Right kidney (tissue), 9 donors: Measurements from ENCODE around the gene VCY.
"Not testable (repeated sequence)": the region's sequence is repeated elsewhere in the genome, so short reads cannot be mapped to it uniquely, and the experiment has no call there.

Experiments
- DNase-seq: peaks from one replicate; pipeline ENCODE4 v3.0.0-alpha.2; 2016
- long read RNA-seq, 8 donors: transcript quantifications; one replicate each; lab custom pipeline, GENCODE V29; 2026

The VCY gene
- long read RNA-seq, donor 1: 0 reads
- long read RNA-seq, donor 2: 0 reads
- long read RNA-seq, donor 3: 0 reads
- long read RNA-seq, donor 4: 0 reads
- long read RNA-seq, donor 5: 0 reads
- long read RNA-seq, donor 6: 0 reads
- long read RNA-seq, donor 7: 0 reads
- long read RNA-seq, donor 8: 0 reads

- not testable (repeated sequence) for DNase-seq
Observed at GRCh38 chrY:13986373-13986772, at the start of gene VCY. Gene VCY, minus strand, starts transcription at chrY:13986473. Its CDS starts 33 bp downstream, at chrY:13986440.

DNA sequence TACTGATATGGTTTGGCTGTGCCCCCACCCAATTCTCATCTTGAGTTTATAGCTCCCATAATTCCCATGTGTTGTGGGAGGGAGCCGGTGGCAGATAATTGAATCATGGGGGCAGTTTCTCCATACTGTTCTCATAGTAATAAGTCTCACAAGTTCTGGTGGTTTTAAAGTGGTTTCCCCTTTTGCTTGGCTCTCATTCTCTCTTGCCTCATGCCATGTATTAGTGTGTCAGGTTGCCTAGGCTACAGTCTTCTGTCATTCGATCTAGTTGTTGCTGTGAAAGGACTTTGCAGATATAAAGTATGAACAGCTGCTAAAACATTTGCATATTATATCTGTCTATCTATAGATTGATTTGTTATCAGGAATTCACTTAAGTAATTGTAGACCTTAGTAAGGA lies 44.1 kb upstream of the VCY start:
- DNase-seq: not testable (repeated sequence)

DNA sequence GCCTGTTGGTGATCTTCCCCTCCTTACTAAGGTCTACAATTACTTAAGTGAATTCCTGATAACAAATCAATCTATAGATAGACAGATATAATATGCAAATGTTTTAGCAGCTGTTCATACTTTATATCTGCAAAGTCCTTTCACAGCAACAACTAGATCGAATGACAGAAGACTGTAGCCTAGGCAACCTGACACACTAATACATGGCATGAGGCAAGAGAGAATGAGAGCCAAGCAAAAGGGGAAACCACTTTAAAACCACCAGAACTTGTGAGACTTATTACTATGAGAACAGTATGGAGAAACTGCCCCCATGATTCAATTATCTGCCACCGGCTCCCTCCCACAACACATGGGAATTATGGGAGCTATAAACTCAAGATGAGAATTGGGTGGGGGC lies 25.6 kb upstream of the VCY start:
- DNase-seq: not testable (repeated sequence)

GRCh38 chrY:13942406-13942805 lies 43.9 kb downstream of the VCY start:
- not testable (repeated sequence) for DNase-seq
